ENCODE data around the gene C11orf68. TPM values are rescaled to one million over a fixed set of nuclear protein-coding genes. Genes with fewer than 3 reads are reported as not detected.

C11orf68 gene
- total and polyA plus RNA-seq, 9 of the 15 experiments (the other 6 are each of a cell fraction or from before 2014, with no cell fraction given), result 3.6 to 35.9 (median 12.8) TPM

DNA sequence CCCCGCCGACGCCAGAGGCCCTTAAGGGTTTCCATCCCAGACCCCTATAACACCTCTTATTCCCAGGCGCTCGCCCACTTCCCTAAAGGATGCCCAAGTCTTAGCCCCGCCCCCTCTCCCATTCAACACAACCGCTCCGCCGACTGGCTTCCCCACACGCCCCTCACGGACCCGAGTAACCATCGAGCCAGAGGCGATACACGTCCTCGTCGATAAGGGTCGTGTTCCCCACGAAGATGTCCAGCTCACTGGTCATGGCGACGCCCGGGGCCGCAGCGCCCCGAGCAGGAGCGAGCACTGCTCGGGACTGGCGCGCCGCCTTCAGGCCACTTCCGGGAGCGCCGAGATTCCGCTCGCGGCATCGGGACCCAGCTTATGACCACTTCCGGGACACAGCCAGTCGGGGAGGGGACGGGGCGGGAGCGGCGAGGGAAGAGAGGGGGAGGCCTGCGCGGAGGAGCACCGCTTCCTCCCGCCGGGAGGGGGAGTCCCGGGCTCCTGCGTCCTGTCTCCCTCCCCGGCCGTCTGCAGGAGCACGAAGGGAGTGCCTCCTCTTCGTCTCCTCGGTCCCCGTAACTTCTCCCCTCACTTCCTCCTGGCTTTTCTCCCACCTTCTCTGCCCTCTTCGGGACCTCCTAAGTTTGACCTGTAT lies 30.6 kb downstream of the C11orf68 start, which contains the start of gene FIBP (continued):
- no peak for TF ChIP-seq DIDO1 (tag; IDR thresholded peaks at IDR 0.05; ENCODE audit: low read depth)
- TF ChIP-seq ZNF507 (tag; conservative IDR thresholded peaks at IDR 0.05), result no peak
- TF ChIP-seq, protein P1, sequence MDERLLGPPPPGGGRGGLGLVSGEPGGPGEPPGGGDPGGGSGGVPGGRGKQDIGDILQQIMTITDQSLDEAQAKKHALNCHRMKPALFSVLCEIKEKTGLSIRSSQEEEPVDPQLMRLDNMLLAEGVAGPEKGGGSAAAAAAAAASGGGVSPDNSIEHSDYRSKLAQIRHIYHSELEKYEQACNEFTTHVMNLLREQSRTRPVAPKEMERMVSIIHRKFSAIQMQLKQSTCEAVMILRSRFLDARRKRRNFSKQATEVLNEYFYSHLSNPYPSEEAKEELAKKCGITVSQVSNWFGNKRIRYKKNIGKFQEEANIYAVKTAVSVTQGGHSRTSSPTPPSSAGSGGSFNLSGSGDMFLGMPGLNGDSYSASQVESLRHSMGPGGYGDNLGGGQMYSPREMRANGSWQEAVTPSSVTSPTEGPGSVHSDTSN (CRISPR knock-in tag; IDR thresholded peaks at IDR 0.05; ENCODE audit: low read depth), result no peak
- TF ChIP-seq, protein P1 (tag; conservative IDR thresholded peaks at IDR 0.05; ENCODE audit: low read depth), result no peak
- TF ChIP-seq, protein P2, sequence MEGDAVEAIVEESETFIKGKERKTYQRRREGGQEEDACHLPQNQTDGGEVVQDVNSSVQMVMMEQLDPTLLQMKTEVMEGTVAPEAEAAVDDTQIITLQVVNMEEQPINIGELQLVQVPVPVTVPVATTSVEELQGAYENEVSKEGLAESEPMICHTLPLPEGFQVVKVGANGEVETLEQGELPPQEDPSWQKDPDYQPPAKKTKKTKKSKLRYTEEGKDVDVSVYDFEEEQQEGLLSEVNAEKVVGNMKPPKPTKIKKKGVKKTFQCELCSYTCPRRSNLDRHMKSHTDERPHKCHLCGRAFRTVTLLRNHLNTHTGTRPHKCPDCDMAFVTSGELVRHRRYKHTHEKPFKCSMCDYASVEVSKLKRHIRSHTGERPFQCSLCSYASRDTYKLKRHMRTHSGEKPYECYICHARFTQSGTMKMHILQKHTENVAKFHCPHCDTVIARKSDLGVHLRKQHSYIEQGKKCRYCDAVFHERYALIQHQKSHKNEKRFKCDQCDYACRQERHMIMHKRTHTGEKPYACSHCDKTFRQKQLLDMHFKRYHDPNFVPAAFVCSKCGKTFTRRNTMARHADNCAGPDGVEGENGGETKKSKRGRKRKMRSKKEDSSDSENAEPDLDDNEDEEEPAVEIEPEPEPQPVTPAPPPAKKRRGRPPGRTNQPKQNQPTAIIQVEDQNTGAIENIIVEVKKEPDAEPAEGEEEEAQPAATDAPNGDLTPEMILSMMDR (IDR thresholded peaks at IDR 0.05 in 2 of 3, conservative IDR thresholded peaks at IDR 0.05 in 1 of 3; ENCODE audit: insufficient read depth in 2 of 3, low read depth in 1 of 3, low read length in 3 of 3), result peak; percentile 91 to 98 (median 93)
- TF ChIP-seq, protein P3, sequence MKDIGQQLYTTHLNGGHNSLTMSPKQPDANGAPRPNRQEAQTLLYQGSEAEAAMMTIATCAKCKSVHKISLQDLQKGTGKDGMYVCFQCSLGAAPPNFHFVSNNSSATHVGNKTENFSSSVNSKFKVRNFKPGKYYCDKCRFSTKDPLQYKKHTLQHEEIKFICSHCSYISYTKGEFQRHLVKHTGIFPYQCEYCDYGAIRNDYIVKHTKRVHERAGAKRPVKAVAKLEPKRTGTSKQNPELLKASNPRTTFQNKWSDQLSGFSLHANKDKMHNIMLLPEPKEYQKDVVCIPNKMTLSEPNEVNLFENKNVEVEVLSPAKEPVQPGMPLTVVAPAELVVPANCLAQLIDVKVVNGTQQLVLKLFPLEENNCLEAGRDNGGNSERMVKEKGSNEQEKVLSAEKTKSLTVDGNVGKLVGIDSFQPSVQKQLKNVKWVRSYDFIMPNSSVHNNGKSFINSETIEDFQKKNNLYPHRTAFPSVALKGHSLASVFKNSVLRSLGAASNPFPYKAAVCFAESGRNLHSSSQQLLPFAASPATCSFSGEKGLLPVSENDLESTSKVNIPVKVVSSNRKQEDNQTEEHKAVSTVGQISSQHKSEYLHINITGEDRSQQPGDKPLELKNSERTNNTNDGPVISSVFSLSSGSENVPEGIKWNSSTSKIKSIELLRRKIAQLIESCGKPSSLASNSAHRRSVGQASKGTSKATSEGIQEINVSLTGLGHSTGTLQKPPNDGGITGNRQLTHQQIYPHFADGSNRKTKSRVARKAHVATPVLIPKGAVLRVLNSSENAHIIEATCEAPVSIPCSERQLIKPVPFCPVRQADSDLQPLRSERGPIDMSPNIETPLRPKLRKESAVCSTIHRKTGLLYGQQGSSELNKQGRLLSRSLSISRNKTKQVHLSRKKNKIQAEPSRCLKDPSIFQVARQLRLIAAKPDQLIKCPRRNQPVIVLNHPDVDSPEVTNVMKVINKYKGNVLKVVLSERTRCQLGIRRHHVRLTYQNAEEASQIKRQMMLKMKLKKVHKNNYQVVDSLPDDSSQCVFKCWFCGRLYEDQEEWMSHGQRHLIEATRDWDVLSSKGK (CRISPR knock-in tag; IDR thresholded peaks at IDR 0.05), result no peak
- TF ChIP-seq, protein P4, sequence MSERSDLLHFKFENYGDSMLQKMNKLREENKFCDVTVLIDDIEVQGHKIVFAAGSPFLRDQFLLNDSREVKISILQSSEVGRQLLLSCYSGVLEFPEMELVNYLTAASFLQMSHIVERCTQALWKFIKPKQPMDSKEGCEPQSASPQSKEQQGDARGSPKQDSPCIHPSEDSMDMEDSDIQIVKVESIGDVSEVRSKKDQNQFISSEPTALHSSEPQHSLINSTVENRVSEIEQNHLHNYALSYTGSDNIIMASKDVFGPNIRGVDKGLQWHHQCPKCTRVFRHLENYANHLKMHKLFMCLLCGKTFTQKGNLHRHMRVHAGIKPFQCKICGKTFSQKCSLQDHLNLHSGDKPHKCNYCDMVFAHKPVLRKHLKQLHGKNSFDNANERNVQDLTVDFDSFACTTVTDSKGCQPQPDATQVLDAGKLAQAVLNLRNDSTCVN (CRISPR knock-in tag; IDR thresholded peaks at IDR 0.05), result no peak
- TF ChIP-seq ZNF384 (IDR thresholded peaks at IDR 0.05; ENCODE audit: low read depth, low read length), result peak; percentile 27
- TF ChIP-seq, protein P5, sequence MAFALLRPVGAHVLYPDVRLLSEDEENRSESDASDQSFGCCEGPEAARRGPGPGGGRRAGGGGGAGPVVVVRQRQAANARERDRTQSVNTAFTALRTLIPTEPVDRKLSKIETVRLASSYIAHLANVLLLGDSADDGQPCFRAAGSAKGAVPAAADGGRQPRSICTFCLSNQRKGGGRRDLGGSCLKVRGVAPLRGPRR (CRISPR knock-in tag; IDR thresholded peaks at IDR 0.05), result no peak
- TF ChIP-seq, protein P6, sequence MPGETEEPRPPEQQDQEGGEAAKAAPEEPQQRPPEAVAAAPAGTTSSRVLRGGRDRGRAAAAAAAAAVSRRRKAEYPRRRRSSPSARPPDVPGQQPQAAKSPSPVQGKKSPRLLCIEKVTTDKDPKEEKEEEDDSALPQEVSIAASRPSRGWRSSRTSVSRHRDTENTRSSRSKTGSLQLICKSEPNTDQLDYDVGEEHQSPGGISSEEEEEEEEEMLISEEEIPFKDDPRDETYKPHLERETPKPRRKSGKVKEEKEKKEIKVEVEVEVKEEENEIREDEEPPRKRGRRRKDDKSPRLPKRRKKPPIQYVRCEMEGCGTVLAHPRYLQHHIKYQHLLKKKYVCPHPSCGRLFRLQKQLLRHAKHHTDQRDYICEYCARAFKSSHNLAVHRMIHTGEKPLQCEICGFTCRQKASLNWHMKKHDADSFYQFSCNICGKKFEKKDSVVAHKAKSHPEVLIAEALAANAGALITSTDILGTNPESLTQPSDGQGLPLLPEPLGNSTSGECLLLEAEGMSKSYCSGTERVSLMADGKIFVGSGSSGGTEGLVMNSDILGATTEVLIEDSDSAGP (CRISPR knock-in tag; IDR thresholded peaks at IDR 0.05), result no peak
- no peak for TF ChIP-seq SIRT6 (IDR thresholded peaks at IDR 0.05; ENCODE audit: low read depth, low read length)
- no peak for TF ChIP-seq TSC22D4 (tag; IDR thresholded peaks at IDR 0.05)
- TF ChIP-seq ETV6 (IDR thresholded peaks at IDR 0.05; ENCODE audit: borderline replicate concordance in 1 of 2, low read depth in 2 of 2, low read length in 1 of 2), result peak; percentile 52 to 72; a peak in 2 of 4 replicates
- TF ChIP-seq ETV6 (CRISPR knock-in tag; IDR thresholded peaks at IDR 0.05; ENCODE audit: borderline replicate concordance), result no peak
- TF ChIP-seq NONO (IDR thresholded peaks at IDR 0.05; ENCODE audit: low read depth in 2 of 2, low read length in 1 of 2), result peak in 1 of 2 experiments; percentile 45; a peak in 1 of 4 replicates
